MM.1S (cell line): ENCODE data around the gene FBLN2.

Experiments used
- CTCF ChIP-seq: fragments of 300-600 bp; sonication (generic); IDR thresholded peaks from 2 replicates; pipeline ENCODE4 v1.5.1; 2016; ENCODE audit warnings: antibody characterized with exemption, low read length, mixed read lengths
- EZH2 ChIP-seq: fragments of 300-600 bp; sonication (generic); optimal IDR thresholded peaks from 2 replicates; pipeline ENCODE3; 2017; ENCODE audit warnings: low read depth, mild to moderate bottlenecking, antibody characterized with exemption, low read length, mixed read lengths
- EZH2phosphoT487 ChIP-seq: fragments of 300-600 bp; sonication (generic); IDR thresholded peaks from 2 replicates; pipeline ENCODE4 v1.6.1; 2018; ENCODE audit warnings: antibody characterized with exemption, low read length

DNA sequence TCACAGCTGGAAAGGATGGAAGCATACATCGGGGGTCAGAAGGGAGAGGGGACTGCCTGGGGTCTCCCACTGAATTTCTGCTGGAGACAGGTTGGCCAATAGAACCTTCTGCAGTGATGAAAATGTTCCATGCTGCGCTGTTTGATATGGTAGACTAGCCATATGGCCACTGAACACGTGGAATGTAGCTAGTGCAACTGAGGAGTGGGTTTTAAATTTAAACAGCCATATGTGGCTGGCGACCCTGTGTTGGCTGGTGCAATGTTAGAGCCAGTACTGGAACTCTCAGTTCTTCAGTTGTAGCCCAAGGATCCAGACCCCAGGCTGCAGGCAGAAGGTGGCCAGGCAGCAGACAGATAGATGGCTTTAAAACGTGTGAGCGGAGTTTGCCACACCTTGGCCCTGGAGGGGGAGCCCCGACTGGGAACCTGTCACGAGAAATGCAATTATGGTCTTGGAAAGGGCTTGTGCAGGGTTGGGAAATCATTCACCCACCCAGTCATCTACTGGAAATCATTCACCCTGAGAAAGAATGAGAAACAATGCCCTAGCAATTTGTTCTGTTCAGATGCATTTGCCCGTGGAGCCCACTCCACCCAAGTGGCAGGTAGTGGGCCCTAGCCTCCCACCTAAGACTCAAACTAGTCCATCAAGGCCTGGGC, 127.6 kb downstream of the FBLN2 start:
- TF ChIP-seq CTCF (no peak), EZH2 (no peak), EZH2phosphoT487 (no peak)
